ENCODE results near the gene NPW. TPM values are rescaled to one million over a fixed set of nuclear protein-coding genes. Genes with fewer than 3 reads are reported as not detected.

The NPW gene
- total and polyA plus RNA-seq, 2 of the 8 experiments (the other 6 are each of a cell fraction or from before 2014, with no cell fraction given): 4.0 to 10.3 TPM

GRCh38 chr16:2047330-2048115 is 27.9 kb downstream of the NPW start, which contains the start of the genes NTHL1 and TSC2 (continued):
- TF ChIP-seq KDM4A (IDR thresholded peaks at IDR 0.05; ENCODE audit: low read depth, low read length, severe bottlenecking) (peak; percentile 93), BACH1 (IDR thresholded peaks at IDR 0.05; ENCODE audit: low read length) (no peak; the same call in 1 of the 2 replicates), MAFK (IDR thresholded peaks at IDR 0.05; ENCODE audit: low read depth, low read length) (no peak), SP4 (IDR thresholded peaks at IDR 0.05; ENCODE audit: low read length) (no peak; the same call in 1 of the 2 replicates), EGR1 (IDR thresholded peaks at IDR 0.05; ENCODE audit: borderline replicate concordance, low read depth, low read length) (peak; percentile 53; the same call in 1 of the 2 replicates), SIN3A (conservative IDR thresholded peaks at IDR 0.05 in 1 of 2, IDR thresholded peaks at IDR 0.05 in 1 of 2; ENCODE audit: low read depth in 1 of 2, low read length in 2 of 2) (peak in 1 of 2 experiments; percentile 93; a peak in 2 of 4 replicates), TEAD4 (IDR thresholded peaks at IDR 0.05; ENCODE audit: low read depth, low read length) (peak; percentile 34; the same call in 1 of the 2 replicates), E2F6 (IDR thresholded peaks at IDR 0.05) (peak; percentile 45; the same call in 1 of the 2 replicates), ASH2L (IDR thresholded peaks at IDR 0.05; ENCODE audit: low read length) (peak; percentile 64), POLR2AphosphoS5 (IDR thresholded peaks at IDR 0.05; ENCODE audit: low read depth, low read length) (no peak), PHF8 (conservative IDR thresholded peaks at IDR 0.05; ENCODE audit: low read depth, low read length) (peak; percentile 77; the same call in 1 of the 2 replicates), KDM1A (IDR thresholded peaks at IDR 0.05; ENCODE audit: borderline replicate concordance, low read length) (0 out of 2 replicates have a peak, but pooled peaks have one; percentile 45), ATF3 (IDR thresholded peaks at IDR 0.05; ENCODE audit: insufficient read depth, low read depth, low read length) (peak; percentile 98), SP1 (IDR thresholded peaks at IDR 0.05; ENCODE audit: low read depth, low read length) (no peak), SIX5 (IDR thresholded peaks at IDR 0.05; ENCODE audit: low read depth, low read length) (peak; percentile 96), CREB1 (IDR thresholded peaks at IDR 0.05) (peak; percentile 78), POLR2A (IDR thresholded peaks at IDR 0.05; ENCODE audit: control extremely low read depth in 1 of 2, low read depth in 2 of 2, low read length in 2 of 2) (no peak), GABPA (IDR thresholded peaks at IDR 0.05; ENCODE audit: borderline replicate concordance, insufficient read depth, low read length) (peak; percentile 96)
- TF ChIP-seq, protein P1, sequence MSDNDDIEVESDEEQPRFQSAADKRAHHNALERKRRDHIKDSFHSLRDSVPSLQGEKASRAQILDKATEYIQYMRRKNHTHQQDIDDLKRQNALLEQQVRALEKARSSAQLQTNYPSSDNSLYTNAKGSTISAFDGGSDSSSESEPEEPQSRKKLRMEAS (IDR thresholded peaks at IDR 0.05): peak; percentile 59; the same call in 1 of the 2 replicates
- TF ChIP-seq, protein P2, sequence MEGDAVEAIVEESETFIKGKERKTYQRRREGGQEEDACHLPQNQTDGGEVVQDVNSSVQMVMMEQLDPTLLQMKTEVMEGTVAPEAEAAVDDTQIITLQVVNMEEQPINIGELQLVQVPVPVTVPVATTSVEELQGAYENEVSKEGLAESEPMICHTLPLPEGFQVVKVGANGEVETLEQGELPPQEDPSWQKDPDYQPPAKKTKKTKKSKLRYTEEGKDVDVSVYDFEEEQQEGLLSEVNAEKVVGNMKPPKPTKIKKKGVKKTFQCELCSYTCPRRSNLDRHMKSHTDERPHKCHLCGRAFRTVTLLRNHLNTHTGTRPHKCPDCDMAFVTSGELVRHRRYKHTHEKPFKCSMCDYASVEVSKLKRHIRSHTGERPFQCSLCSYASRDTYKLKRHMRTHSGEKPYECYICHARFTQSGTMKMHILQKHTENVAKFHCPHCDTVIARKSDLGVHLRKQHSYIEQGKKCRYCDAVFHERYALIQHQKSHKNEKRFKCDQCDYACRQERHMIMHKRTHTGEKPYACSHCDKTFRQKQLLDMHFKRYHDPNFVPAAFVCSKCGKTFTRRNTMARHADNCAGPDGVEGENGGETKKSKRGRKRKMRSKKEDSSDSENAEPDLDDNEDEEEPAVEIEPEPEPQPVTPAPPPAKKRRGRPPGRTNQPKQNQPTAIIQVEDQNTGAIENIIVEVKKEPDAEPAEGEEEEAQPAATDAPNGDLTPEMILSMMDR (IDR thresholded peaks at IDR 0.05; ENCODE audit: control extremely low read depth in 1 of 3, insufficient read depth in 1 of 3, low read depth in 1 of 3, low read length in 3 of 3): peak in 1 of 3 experiments; percentile 15; a peak in 1 of 4 replicates
